Activated T-cell treated with anti-CD3 and anti-CD28 coated beads, Interleukin-2, amount 50 U/mL, for 1 hour (primary cell): ENCODE measurements around the gene SCN3A.

Experiments used
- DNase-seq: peaks from one replicate; pipeline ENCODE4 v3.0.0-alpha.2; 2020

The SCN3A gene

GRCh38 chr2:165185633-165186032, 18.2 kb downstream of the SCN3A start:
- DNase-seq = no peak

DNA sequence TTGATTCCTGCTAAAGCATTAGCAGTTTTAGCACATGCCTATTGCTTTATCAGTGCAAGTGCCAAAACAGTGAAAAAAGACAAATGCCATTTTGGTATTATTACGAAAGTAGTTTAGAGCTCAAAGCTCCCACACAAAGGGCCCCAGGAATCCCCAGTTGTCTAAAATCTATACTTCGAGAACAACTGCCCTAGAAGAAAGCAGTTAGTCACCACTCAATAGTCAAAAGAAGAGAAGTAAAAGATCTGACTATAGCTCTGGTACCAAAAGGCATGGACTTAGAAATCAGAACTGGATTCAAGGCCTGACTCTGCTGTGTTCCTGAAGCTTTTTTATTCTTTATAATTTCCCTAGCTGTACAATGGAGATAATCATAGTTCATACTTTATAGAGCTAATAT, 21.8 kb downstream of the SCN3A start:
- DNase-seq = no peak

- no peak for DNase-seq
Measured at GRCh38 chr2:165176780-165177179, 27.1 kb downstream of the SCN3A start.

GRCh38 chr2:165173215-165173614, 30.6 kb downstream of the SCN3A start:
- no peak for DNase-seq

DNA sequence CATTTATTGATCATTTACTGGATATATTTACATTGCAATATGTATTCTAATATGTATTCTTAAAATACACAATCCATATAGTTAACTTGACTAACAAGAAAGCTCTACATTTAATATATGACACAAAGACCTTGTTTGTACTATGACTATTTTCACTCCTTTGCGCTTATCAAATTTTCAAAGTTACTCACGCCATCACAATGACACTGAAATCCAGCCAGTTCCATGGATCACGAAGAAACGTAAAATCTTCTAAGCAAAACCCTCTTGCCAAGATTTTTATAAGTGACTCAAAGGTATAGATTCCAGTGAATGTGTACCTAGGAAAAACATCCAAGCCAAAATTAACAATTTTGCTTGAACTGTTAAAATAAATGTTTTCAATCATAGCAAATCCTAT, 39.6 kb downstream of the SCN3A start:
- no peak for DNase-seq

GRCh38 chr2:165163761-165164160, 40.1 kb downstream of the SCN3A start:
- no peak for DNase-seq

DNA sequence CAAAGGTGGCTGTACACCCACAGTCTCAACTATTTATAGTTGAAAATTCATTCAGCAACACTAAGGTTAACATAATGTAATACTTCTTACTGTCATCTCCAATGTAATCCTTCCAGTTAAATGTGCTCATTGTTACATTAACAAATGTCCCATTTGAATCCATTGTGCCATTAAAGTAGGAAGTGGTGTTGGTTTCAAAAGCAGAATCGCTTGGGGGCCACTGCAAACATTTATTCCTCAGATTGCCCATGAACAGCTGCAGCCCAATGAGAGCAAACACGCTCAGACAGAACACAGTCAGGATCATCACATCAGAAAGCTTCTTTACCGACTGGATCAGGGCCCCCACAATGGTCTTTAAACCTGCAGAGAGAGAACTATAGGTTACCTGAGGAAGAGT, 41.4 kb downstream of the SCN3A start:
- no peak for DNase-seq

DNA sequence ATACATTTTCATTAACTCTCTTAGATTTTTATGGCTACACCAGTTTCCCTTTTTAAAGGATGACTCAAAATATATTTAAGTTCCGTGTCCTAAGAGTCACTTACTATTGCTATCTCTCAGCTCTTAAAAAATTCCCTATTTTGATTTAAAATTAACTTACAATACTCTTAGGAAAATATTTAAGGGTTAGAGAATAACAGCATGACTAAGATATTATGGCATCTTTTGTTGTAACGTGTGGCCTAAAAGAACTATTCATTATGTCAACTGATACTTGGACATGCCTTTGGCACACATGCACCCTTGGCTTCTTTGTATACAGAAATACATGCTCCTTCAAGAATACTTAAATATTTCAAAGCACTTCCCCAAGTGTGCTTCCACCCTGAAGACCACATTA, 42.3 kb downstream of the SCN3A start:
- no peak for DNase-seq

- DNase-seq = no peak
Measured at GRCh38 chr2:165157160-165157559, 46.7 kb downstream of the SCN3A start.

GRCh38 chr2:165155152-165155551, 48.7 kb downstream of the SCN3A start:
- no peak for DNase-seq

DNA sequence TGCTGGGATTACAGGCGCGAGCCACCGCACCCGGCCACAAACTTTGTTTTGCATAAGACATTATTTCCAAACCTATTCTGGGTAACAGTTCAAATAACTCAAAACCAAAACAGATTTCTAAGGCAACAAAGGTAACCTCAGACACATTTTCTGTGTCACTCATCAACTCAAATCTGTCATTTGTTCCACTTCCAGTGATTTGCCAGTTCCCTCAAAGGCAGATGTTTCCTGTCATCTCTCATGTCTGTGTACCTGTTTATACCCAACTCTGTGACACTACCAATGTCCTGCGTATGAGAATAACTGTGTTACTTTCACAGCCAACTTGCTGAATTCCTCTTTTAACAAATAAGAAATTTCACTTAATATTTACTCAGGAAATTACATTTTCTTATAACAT, 54.4 kb downstream of the SCN3A start:
- no peak for DNase-seq

- no peak for DNase-seq
Measured at GRCh38 chr2:165147186-165148045, 56.4 kb downstream of the SCN3A start.

GRCh38 chr2:165144315-165144714, 59.5 kb downstream of the SCN3A start:
- DNase-seq = no peak

GRCh38 chr2:165141601-165142354, 62.1 kb downstream of the SCN3A start:
- DNase-seq = no peak

DNA sequence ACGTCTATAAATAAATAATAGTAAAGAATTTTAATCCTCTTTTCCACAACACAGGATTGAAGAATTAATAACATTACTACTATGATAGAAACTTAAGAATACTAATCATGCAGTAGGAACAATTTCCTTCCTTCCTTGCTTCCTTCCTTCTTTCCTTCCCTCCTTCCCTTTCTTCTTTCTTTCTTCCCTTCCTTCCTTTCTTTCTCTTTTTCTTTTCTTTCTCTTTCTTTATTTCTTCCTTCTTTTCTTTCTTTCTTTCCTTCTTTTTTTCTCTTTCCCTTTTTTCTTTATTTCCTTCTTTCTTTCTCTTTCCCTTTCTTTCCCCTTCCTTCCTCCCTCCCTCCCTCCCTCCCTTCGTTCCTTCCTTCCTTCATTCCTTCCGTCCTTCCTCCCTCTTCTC, 77.6 kb downstream of the SCN3A start:
- no peak for DNase-seq

DNA sequence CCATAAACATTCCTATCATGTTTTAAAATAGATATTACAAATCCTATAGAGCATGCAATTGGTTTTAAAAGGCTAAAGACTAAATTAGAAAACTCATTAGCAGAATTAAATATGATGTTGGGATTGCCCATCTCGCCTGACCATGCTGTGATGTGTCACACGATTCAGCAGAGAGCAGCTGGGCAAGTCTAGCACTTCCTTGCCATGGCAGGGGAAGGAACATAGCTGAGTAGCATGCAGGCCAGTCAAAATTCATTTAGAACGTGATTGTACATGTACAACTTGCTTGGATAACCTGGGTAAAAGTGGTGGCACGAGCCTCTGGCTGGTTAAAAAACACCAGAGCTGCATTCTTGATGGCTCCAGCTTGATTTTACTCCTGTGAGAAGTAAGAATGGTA, 81.3 kb downstream of the SCN3A start:
- DNase-seq = no peak

- DNase-seq = no peak
Measured at GRCh38 chr2:165120740-165121467, 82.9 kb downstream of the SCN3A start.

- DNase-seq = no peak
Measured at GRCh38 chr2:165115258-165115657, 88.6 kb downstream of the SCN3A start.

GRCh38 chr2:165114346-165114939, 89.4 kb downstream of the SCN3A start:
- DNase-seq = no peak

DNA sequence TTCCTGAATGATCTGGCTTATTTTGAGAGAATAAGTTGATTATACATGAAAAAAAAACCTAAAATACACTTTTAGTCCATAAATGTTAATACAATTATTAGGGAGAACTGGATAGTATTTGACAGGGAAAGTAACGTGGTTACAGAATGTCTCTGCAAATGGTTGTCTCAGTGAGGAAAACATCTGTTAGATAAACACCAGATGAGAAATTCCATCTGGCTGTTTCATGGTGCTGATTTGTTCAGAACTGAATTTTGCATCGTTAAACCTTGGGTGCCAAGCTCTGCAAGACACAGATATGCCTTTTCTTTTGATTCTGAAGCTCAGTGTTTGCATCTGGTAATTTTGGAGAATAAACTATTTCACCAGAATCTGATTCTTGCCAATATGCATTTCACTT, 90.4 kb downstream of the SCN3A start:
- DNase-seq = no peak

- DNase-seq = no peak
Measured at GRCh38 chr2:165112789-165113188, 91.1 kb downstream of the SCN3A start.

DNA sequence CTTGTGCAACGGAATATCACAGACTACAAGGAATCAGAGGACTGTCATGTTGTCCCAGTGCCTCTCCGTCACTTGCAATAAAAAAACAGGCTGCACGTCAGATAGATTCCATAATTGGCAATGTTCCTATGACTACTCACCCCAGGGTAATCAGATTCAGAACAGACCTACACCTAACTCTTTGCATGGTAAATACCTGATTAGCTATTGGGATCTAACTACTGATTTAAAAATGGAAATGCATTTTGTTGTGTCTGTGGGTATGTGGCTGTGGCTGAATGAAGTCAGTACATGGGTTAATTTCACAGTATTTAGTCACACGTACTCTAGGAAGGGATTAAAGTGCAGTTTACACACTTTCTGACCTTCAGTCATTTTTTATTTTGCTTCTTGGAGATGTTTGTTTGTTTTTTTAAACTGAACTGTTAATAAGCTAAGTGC, 91.7 kb downstream of the SCN3A start:
- DNase-seq = no peak

GRCh38 chr2:165110394-165110793, 93.5 kb downstream of the SCN3A start:
- no peak for DNase-seq
